Brain microvascular endothelial cell (primary cell): ENCODE results near the gene NBAS.
"Not testable (repeated sequence)": the region's sequence is repeated elsewhere in the genome, so short reads cannot be mapped to it uniquely, and the experiment has no call there.

ENCODE experiments used
- DNase-seq: peaks from one replicate; pipeline ENCODE4 v3.0.0-alpha.2; 2020
- H3K27ac ChIP-seq: fragments of 250-450 bp; sonication (Bioruptor Pico); 2 replicates; pipeline ENCODE4 v1.5.1; 2020; ENCODE audit warnings: mild to moderate bottlenecking, moderate library complexity
- H3K27me3 ChIP-seq: fragments of 250-450 bp; sonication (Bioruptor Pico); replicated peaks from 2 replicates; pipeline ENCODE4 v1.5.1; 2020; ENCODE audit warnings: mild to moderate bottlenecking
- H3K36me3 ChIP-seq: fragments of 250-450 bp; sonication (Bioruptor Pico); replicated peaks from 2 replicates; pipeline ENCODE4 v1.5.1; 2020; ENCODE audit warnings: mild to moderate bottlenecking
- H3K4me3 ChIP-seq: 2 replicates; pipeline ENCODE4 v1.5.1; 2011; ENCODE audit warnings: low read depth, mild to moderate bottlenecking, control low read depth, low read length, moderate library complexity
- CTCF ChIP-seq: IDR thresholded peaks from 2 replicates; pipeline ENCODE4 v1.5.1; 2011; ENCODE audit warnings: low read depth, mild to moderate bottlenecking, moderate library complexity, low read length, control low read depth, inconsistent platforms; ENCODE audit errors: missing control alignments
- in situ Hi-C: cut with HindIII; loops from 2 replicates; pipeline ENCODE4 v1.10.0; 2017; ENCODE audit warnings: low sequenced_read_pairs, low pct_ligation_motif_present

Gene NBAS

DNA sequence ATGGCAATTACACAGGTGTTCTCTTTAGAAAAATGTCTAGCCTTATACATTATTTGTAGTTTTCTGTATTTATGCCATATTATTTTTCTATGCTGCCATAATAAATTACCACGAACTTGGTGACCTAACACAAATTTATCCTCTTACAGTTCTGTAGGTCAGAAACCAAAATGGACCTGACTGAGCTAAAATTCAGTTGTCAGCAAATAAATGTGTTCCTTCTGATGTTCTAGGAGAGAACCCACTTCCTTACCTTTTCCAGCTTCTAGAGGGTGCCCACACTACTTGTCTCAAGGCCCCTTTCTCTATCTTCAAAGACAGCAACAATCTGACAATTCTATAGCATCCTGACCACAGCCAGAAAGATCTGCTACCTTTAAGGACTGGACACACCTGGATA, 153.5 kb downstream of the NBAS start:
- H3K4me3 ChIP-seq: no peak overlapping the region
- DNase-seq: no peak
- TF ChIP-seq CTCF: no peak
- in situ Hi-C loops: no loop called here
- no peak overlapping the region for H3K27ac ChIP-seq
- H3K27me3 ChIP-seq: no peaks in the 10 kb centered on the region
- peaks cover 2% of the 10 kb centered on the region for H3K36me3 ChIP-seq

- DNase-seq, H3K4me3 ChIP-seq, H3K36me3 ChIP-seq, H3K27me3 ChIP-seq, H3K27ac ChIP-seq, in situ Hi-C loops: not testable (repeated sequence)
Observed at GRCh38 chr2:15404511-15404910, 156.6 kb downstream of the NBAS start.

- Histone ChIP-seq H3K27ac (no peak overlapping the region), H3K36me3 (no peaks in the 10 kb centered on the region), H3K4me3 (no peak overlapping the region), H3K27me3 (no peaks in the 10 kb centered on the region)
- no peak for TF ChIP-seq CTCF
- in situ Hi-C loops: no loop called here
- no peak for DNase-seq
Observed at GRCh38 chr2:15400240-15400826, 160.8 kb downstream of the NBAS start.

DNA sequence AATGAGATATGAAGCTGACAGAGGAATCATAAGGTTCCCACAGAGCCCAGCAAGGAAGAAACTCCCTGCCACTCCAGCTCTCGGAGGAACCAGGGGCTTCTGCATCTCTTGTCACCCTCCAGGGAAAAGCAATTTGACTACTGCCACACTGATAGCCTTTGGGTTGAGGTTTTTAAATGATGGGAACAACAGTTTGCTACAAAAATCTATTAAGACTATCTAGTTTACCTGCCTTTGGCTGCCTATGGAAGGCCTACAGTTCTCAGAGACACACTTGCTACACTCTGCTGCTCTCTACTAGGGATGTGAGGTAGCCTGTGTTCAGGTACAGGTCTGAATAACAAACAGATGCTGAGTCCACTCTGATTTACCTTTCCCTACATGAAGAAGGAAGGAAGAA, 161.9 kb downstream of the NBAS start:
- in situ Hi-C loops: no loop called here

DNA sequence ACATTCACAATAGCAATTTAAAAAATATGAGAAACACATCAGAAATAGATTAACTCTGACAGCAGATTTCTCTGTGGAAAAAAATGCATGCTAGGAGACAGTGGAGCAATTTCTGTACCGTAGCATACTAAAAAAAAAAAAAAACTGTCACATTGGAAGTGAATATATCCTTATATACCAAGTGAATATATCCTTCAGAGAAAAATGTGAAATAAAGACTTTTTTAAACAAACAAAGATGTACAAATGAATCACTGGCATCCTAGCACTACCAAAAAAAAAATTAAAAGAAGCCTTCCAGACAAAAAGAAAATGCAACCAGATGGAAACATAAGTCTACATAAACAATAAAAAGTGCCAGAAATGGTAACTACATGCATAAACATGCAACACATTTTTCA, 169.4 kb downstream of the NBAS start:
- in situ Hi-C loops: no loop called here
- no peak for TF ChIP-seq CTCF
- Histone ChIP-seq H3K36me3 (peaks cover 4% of the 10 kb centered on the region), H3K27me3 (no peaks in the 10 kb centered on the region), H3K27ac (no peak overlapping the region), H3K4me3 (no peak overlapping the region)
- DNase-seq: no peak

More for the DNA sequence above, 161.9 kb downstream of the NBAS start:
- no peak for DNase-seq
- H3K27me3 ChIP-seq: no peaks in the 10 kb centered on the region
- H3K27ac ChIP-seq: no peak overlapping the region
- H3K36me3 ChIP-seq: no peaks in the 10 kb centered on the region
- TF ChIP-seq CTCF: no peak
- H3K4me3 ChIP-seq: no peak overlapping the region

- in situ Hi-C loops: no loop called here
Observed at GRCh38 chr2:15389895-15390294, 171.2 kb downstream of the NBAS start.

More at GRCh38 chr2:15389895-15390294, 171.2 kb downstream of the NBAS start:
- Histone ChIP-seq H3K27ac (no peak overlapping the region), H3K36me3 (peaks cover 4% of the 10 kb centered on the region), H3K27me3 (no peaks in the 10 kb centered on the region), H3K4me3 (no peak overlapping the region)
- TF ChIP-seq CTCF: no peak
- DNase-seq: no peak
